Measurements from ENCODE around the gene FBXW9. TPM values are rescaled to one million over a fixed set of nuclear protein-coding genes. Genes with fewer than 3 reads are reported as not detected.
A peak's percentile ranks its signal among the peaks of the same experiment; 100 is the strongest.
"Not testable (repeated sequence)": the region's sequence is repeated elsewhere in the genome, so short reads cannot be mapped to it uniquely, and the experiment has no call there.

The FBXW9 gene
- total RNA-seq, 2 donors from 2014 or later, result 3.9 to 4.0 TPM

DNA sequence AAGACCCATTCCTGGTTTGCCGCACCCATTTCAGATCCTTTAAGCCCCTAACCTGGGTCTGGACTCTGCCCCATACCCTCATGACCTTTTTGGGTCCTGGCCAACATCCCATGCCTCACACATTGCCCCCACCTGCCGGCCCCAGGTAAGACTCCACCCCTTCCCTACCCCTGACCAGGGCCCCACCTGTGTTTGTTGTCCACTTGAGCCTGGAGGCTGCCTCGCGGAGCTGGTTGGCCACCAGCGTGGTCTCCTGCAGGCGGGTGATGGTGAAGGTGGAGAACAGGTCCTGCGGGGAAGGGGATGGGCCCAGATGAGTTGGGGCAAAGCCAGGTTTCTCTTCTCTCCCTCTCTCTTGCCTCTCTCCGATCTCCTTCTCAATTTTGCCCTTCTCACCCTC is 49.4 kb downstream of the FBXW9 start:
- H3K4me3 ChIP-seq, result no peak overlapping the region
- H3K27ac ChIP-seq, result peak overlapping the region in 1 of 4 donors; percentile 11
- peak; percentile 3 for ATAC-seq

DNA sequence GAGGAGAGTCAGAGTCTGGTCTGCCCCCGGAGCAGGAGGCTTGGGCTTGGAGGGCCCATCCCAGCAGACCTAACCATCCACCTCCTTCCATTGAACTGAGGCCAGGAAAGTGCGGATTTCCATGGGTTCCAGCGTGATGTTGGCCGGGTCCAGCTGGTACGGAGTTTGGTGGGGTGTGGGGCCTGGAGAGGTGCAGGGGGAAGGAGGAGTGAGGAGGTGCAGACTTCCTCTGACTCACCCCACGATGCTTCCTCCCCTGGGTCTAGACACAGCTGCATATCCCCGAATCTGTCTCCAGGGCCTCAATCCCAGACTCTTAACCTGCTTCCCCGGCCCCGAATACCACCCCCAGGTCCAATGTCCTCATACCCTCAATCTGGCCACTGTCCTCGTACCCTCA is 49.9 kb downstream of the FBXW9 start:
- H3K36me3 ChIP-seq (replicated peaks in 1 of 2; ENCODE audit: insufficient read depth in 1 of 2, low read depth in 2 of 2), result no peaks in the 10 kb centered on the region
- DNase-seq, result no peak
- H3K27me3 ChIP-seq, result no peaks in the 10 kb centered on the region
- intact Hi-C loops (cut with DNase I), result no loop called here
- ATAC-seq, result no peak
- no peak overlapping the region for H3K4me3 ChIP-seq
- peaks cover 18% of the 10 kb centered on the region for H3K4me1 ChIP-seq
- H3K27ac ChIP-seq, result no peak overlapping the region
- TF ChIP-seq, protein P1, sequence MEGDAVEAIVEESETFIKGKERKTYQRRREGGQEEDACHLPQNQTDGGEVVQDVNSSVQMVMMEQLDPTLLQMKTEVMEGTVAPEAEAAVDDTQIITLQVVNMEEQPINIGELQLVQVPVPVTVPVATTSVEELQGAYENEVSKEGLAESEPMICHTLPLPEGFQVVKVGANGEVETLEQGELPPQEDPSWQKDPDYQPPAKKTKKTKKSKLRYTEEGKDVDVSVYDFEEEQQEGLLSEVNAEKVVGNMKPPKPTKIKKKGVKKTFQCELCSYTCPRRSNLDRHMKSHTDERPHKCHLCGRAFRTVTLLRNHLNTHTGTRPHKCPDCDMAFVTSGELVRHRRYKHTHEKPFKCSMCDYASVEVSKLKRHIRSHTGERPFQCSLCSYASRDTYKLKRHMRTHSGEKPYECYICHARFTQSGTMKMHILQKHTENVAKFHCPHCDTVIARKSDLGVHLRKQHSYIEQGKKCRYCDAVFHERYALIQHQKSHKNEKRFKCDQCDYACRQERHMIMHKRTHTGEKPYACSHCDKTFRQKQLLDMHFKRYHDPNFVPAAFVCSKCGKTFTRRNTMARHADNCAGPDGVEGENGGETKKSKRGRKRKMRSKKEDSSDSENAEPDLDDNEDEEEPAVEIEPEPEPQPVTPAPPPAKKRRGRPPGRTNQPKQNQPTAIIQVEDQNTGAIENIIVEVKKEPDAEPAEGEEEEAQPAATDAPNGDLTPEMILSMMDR (IDR thresholded peaks at IDR 0.05), result no peak
- no peak for TF ChIP-seq POLR2A (IDR thresholded peaks at IDR 0.05)
- H3K9me3 ChIP-seq, result no peaks in the 10 kb centered on the region
- WGBS, 2 donors, result 94 to 97% methylated on average over 10 of the region's 10 CpGs

More for the DNA sequence above, 49.4 kb downstream of the FBXW9 start:
- Histone ChIP-seq H3K9me3 (no peaks in the 10 kb centered on the region), H3K4me1 (peaks cover 18% of the 10 kb centered on the region), H3K36me3 (replicated peaks in 1 of 2; ENCODE audit: insufficient read depth in 1 of 2, low read depth in 2 of 2) (no peaks in the 10 kb centered on the region), H3K27me3 (no peaks in the 10 kb centered on the region)
- 44 to 63% methylated on average over 5 to 8 of the region's 8 CpGs for WGBS, 2 donors
- TF ChIP-seq, protein P1 (IDR thresholded peaks at IDR 0.05), result no peak
- no peak for TF ChIP-seq POLR2A (IDR thresholded peaks at IDR 0.05)
- intact Hi-C loops (cut with DNase I), result no loop called here
- DNase-seq, result peak in 2 of 4 donors; percentile 15 to 21

DNA sequence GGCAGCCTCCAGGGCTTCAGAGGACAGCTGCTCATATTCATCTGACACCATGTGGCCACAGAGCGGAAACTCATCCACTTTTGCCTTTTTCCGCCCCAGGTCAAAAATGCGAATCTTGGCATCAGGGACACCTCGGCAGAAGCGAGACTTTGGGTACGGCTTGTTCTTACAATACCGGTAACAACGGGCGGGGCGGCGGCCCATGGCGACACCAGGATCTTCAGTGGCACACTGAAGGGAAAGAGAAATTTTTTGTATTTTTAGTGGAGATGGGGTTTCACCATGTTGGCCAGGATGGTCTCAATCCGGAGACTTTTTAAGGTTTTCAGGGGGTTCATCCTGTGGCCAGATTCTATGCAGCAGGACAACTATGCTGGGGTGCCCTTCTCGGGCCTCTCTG is 52.7 kb downstream of the FBXW9 start:
- H3K27ac ChIP-seq; ATAC-seq; H3K36me3 ChIP-seq (replicated peaks in 1 of 2; ENCODE audit: insufficient read depth in 1 of 2, low read depth in 2 of 2); intact Hi-C loops (cut with DNase I); H3K9me3 ChIP-seq; DNase-seq; H3K27me3 ChIP-seq; H3K4me3 ChIP-seq: not testable (repeated sequence)
- WGBS, 2 donors, result 87 to 91% methylated on average over 14 of the region's 14 CpGs
- peaks cover 29% of the 10 kb centered on the region for H3K4me1 ChIP-seq

DNA sequence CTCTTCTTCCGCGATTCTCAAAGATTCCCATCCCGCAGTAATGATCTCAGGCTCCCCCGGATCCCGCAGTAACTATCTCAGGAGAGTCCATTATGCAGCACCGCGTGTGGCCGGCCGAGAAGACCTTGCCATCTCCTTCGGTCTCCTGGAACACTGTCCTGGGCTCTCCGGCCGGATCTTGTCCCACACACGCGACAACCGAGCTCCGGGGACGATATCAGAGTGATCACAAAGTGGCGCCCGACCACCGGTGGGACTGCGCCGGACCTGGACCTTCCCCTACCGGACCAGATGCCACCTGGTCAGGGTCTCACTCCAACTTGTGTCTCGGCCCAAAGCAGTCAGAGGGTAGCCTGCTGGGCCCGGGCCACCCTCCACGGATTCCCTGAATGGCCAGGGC is 53.9 kb downstream of the FBXW9 start:
- DNase-seq, result no peak
- Histone ChIP-seq H3K27ac (no peak overlapping the region), H3K4me3 (no peak overlapping the region), H3K27me3 (no peaks in the 10 kb centered on the region), H3K4me1 (peaks cover 17% of the 10 kb centered on the region), H3K9me3 (no peaks in the 10 kb centered on the region), H3K36me3 (replicated peaks in 1 of 2; ENCODE audit: insufficient read depth in 1 of 2, low read depth in 2 of 2) (no peaks in the 10 kb centered on the region)
- intact Hi-C loops (cut with DNase I), result no loop called here
- 78 to 90% methylated on average over 23 to 24 of the region's 26 CpGs for WGBS, 2 donors
- TF ChIP-seq, protein P1 (IDR thresholded peaks at IDR 0.05), result no peak
- TF ChIP-seq POLR2A (IDR thresholded peaks at IDR 0.05), result no peak
- no peak for ATAC-seq

DNA sequence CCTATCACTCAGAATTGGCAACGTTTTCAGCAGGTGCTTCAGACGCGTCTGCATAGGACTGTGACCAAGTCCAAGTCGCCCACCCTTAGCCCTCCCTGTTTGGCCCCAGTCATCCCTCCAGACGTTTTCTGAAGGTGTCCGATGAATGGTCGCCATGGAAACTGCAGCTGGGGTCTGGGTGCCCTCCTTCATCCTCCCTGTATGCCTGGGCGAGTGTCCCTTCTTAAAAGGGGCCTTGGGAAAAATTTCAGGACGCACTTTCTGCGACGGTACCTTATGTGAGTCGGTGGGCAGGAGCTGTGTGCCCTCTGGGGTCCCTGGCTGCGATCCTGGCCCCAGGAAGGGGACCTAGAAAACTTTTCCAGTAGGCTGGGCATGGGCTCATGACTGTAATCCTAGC is 55.0 kb downstream of the FBXW9 start:
- peaks cover 12% of the 10 kb centered on the region for H3K4me1 ChIP-seq

More for the DNA sequence above, 55.0 kb downstream of the FBXW9 start:
- DNase-seq (no peak), ATAC-seq (no peak)
- intact Hi-C loops (cut with DNase I), result no loop called here
- H3K27me3 ChIP-seq, result no peaks in the 10 kb centered on the region
- WGBS, 2 donors, result 56 to 58% methylated on average over 12 to 13 of the region's 13 CpGs
- no peak overlapping the region for H3K27ac ChIP-seq
- no peak overlapping the region for H3K4me3 ChIP-seq
- no peak for TF ChIP-seq POLR2A (IDR thresholded peaks at IDR 0.05)
- TF ChIP-seq, protein P1 (IDR thresholded peaks at IDR 0.05), result no peak
- H3K9me3 ChIP-seq, result no peaks in the 10 kb centered on the region
- H3K36me3 ChIP-seq (replicated peaks in 1 of 2; ENCODE audit: insufficient read depth in 1 of 2, low read depth in 2 of 2), result no peaks in the 10 kb centered on the region
